SK-N-SH (cell line): ENCODE measurements around the gene CEP290. TPM values are rescaled to one million over a fixed set of nuclear protein-coding genes. Genes with fewer than 3 reads are reported as not detected.

Experiments used
- CTCF ChIA-PET: fragments of 300-600, 350-600 bp; formaldehyde crosslinking; extraction: SDS; loops from one replicate; lab custom pipeline; 2021; lab: Yijun Ruan, JAX
- POLR2A ChIA-PET: fragments of 350-600 bp; sonication (Branson Sonifier 250); formaldehyde crosslinking; extraction: SDS; loops from one replicate; lab custom pipeline; 2020; ENCODE audit warnings: antibody characterized with exemption, inconsistent platforms; lab: Yijun Ruan, JAX
- DNase-seq: peaks from one replicate; pipeline ENCODE4 v3.0.0; 2012
- H2AFZ ChIP-seq: fragments of 200-600 bp; sonication (generic); 2 replicates; pipeline ENCODE4 v1.8.1; 2016; ENCODE audit warnings: antibody characterized with exemption, mild to moderate bottlenecking, low read depth
- H3F3A ChIP-seq: fragments of 200-600 bp; sonication (generic); replicated peaks from 2 replicates; pipeline ENCODE3; 2016; ENCODE audit warnings: antibody characterized with exemption, mild to moderate bottlenecking; ENCODE audit not compliant: insufficient read depth
- H3K27ac ChIP-seq, 2 experiments: fragments of 200-500 bp in 1 of 2; fragments of 200-600 bp in 1 of 2; sonication (Bioruptor generic) in 1 of 2; sonication (generic), shearing (Covaris generic) in 1 of 2; 2 replicates each; pipeline versions ENCODE4 v1.5.1 to v1.6.1; 2014 to 2016; ENCODE audit warnings: low read depth in 2 of 2, inconsistent platforms in 1 of 2, low read length in 1 of 2, mild to moderate bottlenecking in 1 of 2, mixed read lengths in 1 of 2
- H3K27me3 ChIP-seq: fragments of 200-600 bp; sonication (generic), shearing (Covaris generic); 2 replicates; pipeline ENCODE4 v1.6.1; 2016; ENCODE audit warnings: mixed run types; ENCODE audit not compliant: insufficient read depth
- H3K36me3 ChIP-seq, 2 experiments: fragments of 200-500 bp in 1 of 2; fragments of 200-600 bp in 1 of 2; sonication (Bioruptor generic) in 1 of 2; sonication (generic) in 1 of 2; replicated peaks in 1 of 2; 2 replicates each; pipeline versions ENCODE3 to v1.5.1; 2014 to 2016; ENCODE audit warnings: low read length in 1 of 2, mild to moderate bottlenecking in 1 of 2; ENCODE audit not compliant: insufficient read depth in 2 of 2, control insufficient read depth in 1 of 2
- H3K4me1 ChIP-seq, 2 experiments: fragments of 200-500 bp in 1 of 2; fragments of 200-600 bp in 1 of 2; sonication (Bioruptor generic) in 1 of 2; sonication (generic), shearing (Covaris generic) in 1 of 2; 2 replicates each; pipeline versions ENCODE4 v1.5.1 to v1.6.1; 2014 to 2016; ENCODE audit warnings: low read depth in 1 of 2, low read length in 1 of 2, mixed run types in 1 of 2; ENCODE audit not compliant: insufficient read depth in 2 of 2, control insufficient read depth in 1 of 2
- H3K4me2 ChIP-seq: fragments of 200-600 bp; sonication (generic), shearing (Covaris generic); 2 replicates; pipeline ENCODE4 v1.6.1; 2017; ENCODE audit warnings: mixed run types
- H3K4me3 ChIP-seq, 2 experiments: fragments of 200-500 bp in 1 of 2; fragments of 200-600 bp in 1 of 2; sonication (Bioruptor generic) in 1 of 2; sonication (generic), shearing (Covaris generic) in 1 of 2; 2 replicates each; pipeline versions ENCODE4 v1.5.1 to v1.8.1; 2014 to 2016; ENCODE audit warnings: low read depth in 2 of 2, inconsistent platforms in 1 of 2, low read length in 1 of 2, mild to moderate bottlenecking in 1 of 2, mixed read lengths in 1 of 2, moderate library complexity in 1 of 2
- H3K79me2 ChIP-seq: fragments of 200-600 bp; sonication (generic); 2 replicates; pipeline ENCODE4 v1.8.1; 2017; ENCODE audit warnings: mild to moderate bottlenecking; ENCODE audit not compliant: insufficient read depth
- H3K9ac ChIP-seq: fragments of 200-600 bp; sonication (generic); 2 replicates; pipeline ENCODE4 v1.6.1; 2017; ENCODE audit warnings: mixed run types
- H3K9me2 ChIP-seq: fragments of 200-600 bp; sonication (generic); 2 replicates; pipeline ENCODE4 v1.6.1; 2017; ENCODE audit warnings: mixed run types
- H3K9me3 ChIP-seq: fragments of 200-600 bp; sonication (generic); 2 replicates; pipeline ENCODE4 v1.6.1; 2017; ENCODE audit warnings: mixed run types, mild to moderate bottlenecking, moderate library complexity
- H4K20me1 ChIP-seq: fragments of 200-600 bp; sonication (generic); 2 replicates; pipeline ENCODE4 v1.6.1; 2017; ENCODE audit warnings: mild to moderate bottlenecking, mixed run types; ENCODE audit not compliant: insufficient read depth
- EP300 ChIP-seq, 2 experiments: IDR thresholded peaks; 2 replicates each; pipeline versions ENCODE4 v1.4.0 to v1.6.1; 2012; ENCODE audit warnings: borderline replicate concordance in 1 of 2, low read depth in 1 of 2, low read length in 1 of 2
- FOSL2 ChIP-seq: IDR thresholded peaks from 2 replicates; pipeline ENCODE4 v1.4.0; 2012; ENCODE audit warnings: low read depth, mild to moderate bottlenecking, moderate library complexity, borderline replicate concordance
- FOXJ3 ChIP-seq: sonication (generic); formaldehyde crosslinking; IDR thresholded peaks from 2 replicates; pipeline ENCODE4 v1.5.1; 2020; ENCODE audit warnings: mild to moderate bottlenecking, missing genetic modification reagents
- FOXM1 ChIP-seq: IDR thresholded peaks from 2 replicates; pipeline ENCODE4 v1.4.0; 2012; ENCODE audit warnings: low read depth, mild to moderate bottlenecking
- JUND ChIP-seq: IDR thresholded peaks from 2 replicates; pipeline ENCODE4 v1.4.0; 2012
- MXI1 ChIP-seq: IDR thresholded peaks from 2 replicates; pipeline ENCODE4 v1.6.1; 2012; ENCODE audit warnings: mild to moderate bottlenecking, low read depth, low read length, improper control_type of control experiment
- NRF1 ChIP-seq: IDR thresholded peaks from 2 replicates; pipeline ENCODE4 v1.6.1; 2012; ENCODE audit warnings: low read depth, mild to moderate bottlenecking, low read length
- POLR2AphosphoS5 ChIP-seq: IDR thresholded peaks from 2 replicates; pipeline ENCODE4 v1.6.1; 2012; ENCODE audit warnings: low read depth, low read length
- RXRA ChIP-seq: IDR thresholded peaks from 2 replicates; pipeline ENCODE4 v1.4.0; 2012; ENCODE audit warnings: low read depth, mild to moderate bottlenecking, borderline replicate concordance
- TEAD4 ChIP-seq: IDR thresholded peaks from 2 replicates; pipeline ENCODE4 v1.4.0; 2012; ENCODE audit warnings: mild to moderate bottlenecking, borderline replicate concordance; ENCODE audit not compliant: insufficient read depth
- YY1 ChIP-seq: IDR thresholded peaks from 2 replicates; pipeline ENCODE4 v1.4.0; 2012; ENCODE audit warnings: low read depth, mild to moderate bottlenecking
- WGBS: methylation state at CpG from one replicate; pipeline ENCODE4 v1.1.6; 2017; ENCODE audit warnings: low lambda C conversion rate; 5-methylcytosine and 5-hydroxymethylcytosine counted together
- polyA plus RNA-seq, 3 experiments: library from polyadenylated mRNA; depleted of rRNA; stranded (reverse); fragments of >200 nt; gene quantifications; 2 replicates each; pipeline ENCODE4 v1.2.3, GENCODE V29; 2012

The CEP290 gene
- polyA plus RNA-seq, 1 of the 3 experiments (the other 2 are of a cell fraction), result 8.9 TPM

DNA sequence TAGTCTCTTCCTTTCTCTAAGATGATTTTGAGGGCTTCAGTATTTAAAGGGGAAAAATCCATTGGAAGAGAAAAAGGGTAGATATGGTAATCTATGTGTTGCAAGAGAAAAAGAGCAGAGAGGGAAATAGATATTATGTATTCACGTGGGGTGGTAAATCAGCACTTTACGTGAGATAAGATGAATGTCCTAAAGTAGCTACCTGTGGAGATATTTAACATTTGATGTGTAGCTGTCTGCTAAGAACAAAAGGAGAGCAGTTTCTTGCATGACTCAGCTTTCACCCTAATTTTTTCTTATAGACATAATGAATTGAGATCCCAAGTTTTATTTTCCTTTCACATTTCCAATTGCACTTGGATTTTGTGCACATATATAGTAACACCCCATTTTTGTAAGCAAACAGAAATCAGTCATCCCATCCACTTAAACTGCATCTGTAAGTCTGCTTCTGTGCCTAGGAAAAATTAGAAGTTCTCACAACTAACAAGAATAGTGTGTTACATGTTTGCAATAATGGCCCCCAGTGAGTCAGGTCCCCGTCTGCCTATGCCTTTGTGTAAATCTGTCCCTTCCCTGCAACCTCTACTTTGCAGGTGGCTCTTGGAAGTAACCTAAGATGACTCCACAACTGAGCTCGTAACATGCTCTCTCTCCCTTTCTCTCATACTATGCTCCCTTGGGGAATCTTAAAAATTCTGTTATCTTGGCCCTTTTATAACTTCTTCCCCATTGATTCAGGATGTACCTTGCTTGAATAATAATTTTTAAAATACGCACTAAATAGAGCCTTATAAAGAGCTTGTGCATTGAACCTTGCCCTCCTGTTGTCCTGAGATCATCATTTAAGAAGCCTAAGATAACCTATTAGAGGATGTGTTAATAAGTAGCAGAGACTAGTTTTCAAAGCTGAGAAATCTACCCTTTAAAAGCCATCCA, 3.9 kb upstream of the CEP290 start:
- H3K27me3 ChIP-seq, result no peaks in the 10 kb centered on the region
- no peak overlapping the region for H3K9ac ChIP-seq
- peaks cover 6% of the 10 kb centered on the region for H3F3A ChIP-seq
- no peaks in the 10 kb centered on the region for H3K9me2 ChIP-seq
- no peaks in the 10 kb centered on the region for H4K20me1 ChIP-seq
- ChIA-PET CTCF (interaction anchor here (1.2 kb wide), 1 partner anchor 848 kb away, joined by 3 read pairs; no protein-coding TSS in a partner anchor), POLR2A (no interaction called here)
- no peak overlapping the region for H3K4me3 ChIP-seq
- peaks cover 66% of the 10 kb centered on the region for H3K79me2 ChIP-seq
- H3K9me3 ChIP-seq, result no peaks in the 10 kb centered on the region
- 94% methylated on average over 5 of the region's 5 CpGs for WGBS
- no peak overlapping the region for H3K4me2 ChIP-seq
- no peak for TF ChIP-seq EP300 (IDR thresholded peaks at IDR 0.05; ENCODE audit: borderline replicate concordance in 1 of 2, low read depth in 1 of 2, low read length in 1 of 2)
- TF ChIP-seq YY1, result no peak
- no peak for TF ChIP-seq POLR2AphosphoS5
- TF ChIP-seq JUND, result no peak
- no peak for TF ChIP-seq RXRA
- TF ChIP-seq NRF1, result no peak
- no peak for TF ChIP-seq FOSL2
- TF ChIP-seq FOXJ3 (CRISPR knock-in tag), result no peak
- no peak for TF ChIP-seq TEAD4
- TF ChIP-seq FOXM1, result no peak
- TF ChIP-seq, all 33 proteins: peak for 0
- no peak overlapping the region for H2AFZ ChIP-seq
- H3K4me1 ChIP-seq, result peaks cover 0 to 8% of the 10 kb centered on the region in 2 experiments; a peak in 3 of 4 replicates
- DNase-seq, result no peak
- H3K36me3 ChIP-seq, result peaks cover 6 to 12% of the 10 kb centered on the region in 2 experiments
- no peak overlapping the region for H3K27ac ChIP-seq

GRCh38 chr12:88144546-88145468, 2.9 kb upstream of the CEP290 start:
- no peak overlapping the region for H2AFZ ChIP-seq
- no peak overlapping the region for H3K4me3 ChIP-seq
- peaks cover 4 to 22% of the 10 kb centered on the region in 2 experiments for H3K36me3 ChIP-seq
- peaks cover 6% of the 10 kb centered on the region for H3F3A ChIP-seq
- peaks cover 0 to 8% of the 10 kb centered on the region in 2 experiments; a peak in 3 of 4 replicates for H3K4me1 ChIP-seq
- DNase-seq, result no peak
- H3K79me2 ChIP-seq, result peaks cover 58% of the 10 kb centered on the region
- CTCF ChIA-PET, result interaction anchor here (1.0 kb wide), 1 partner anchor 849 kb away, joined by 3 read pairs; no protein-coding TSS in a partner anchor
- H4K20me1 ChIP-seq, result no peaks in the 10 kb centered on the region
- no peaks in the 10 kb centered on the region for H3K27me3 ChIP-seq
- H3K9me3 ChIP-seq, result no peaks in the 10 kb centered on the region
- 94% methylated on average over 3 of the region's 3 CpGs for WGBS
- POLR2A ChIA-PET, result no interaction called here
- no peak overlapping the region for H3K27ac ChIP-seq
- no peak for TF ChIP-seq YY1
- no peak for TF ChIP-seq RXRA
- TF ChIP-seq MXI1, result no peak
- H3K4me2 ChIP-seq, result no peak overlapping the region
- no peak overlapping the region for H3K9ac ChIP-seq
- H3K9me2 ChIP-seq, result no peaks in the 10 kb centered on the region
